Activated naive CD8-positive, alpha-beta T cell treated with anti-CD3 and anti-CD28 coated beads for 36 hours (primary cell): ENCODE data around the gene ITGA4. TPM values are rescaled to one million over a fixed set of nuclear protein-coding genes. Genes with fewer than 3 reads are reported as not detected.

Source experiments
- DNase-seq: peaks from one replicate; pipeline ENCODE4 v3.0.0; 2021
- H3K27ac Mint-ChIP-seq: one replicate; pipeline ENCODE4 v1.8.0; 2022; ENCODE audit warnings: mild to moderate bottlenecking, moderate library complexity, mixed read lengths
- H3K27me3 Mint-ChIP-seq: one replicate; pipeline ENCODE4 v1.8.0; 2022; ENCODE audit warnings: mild to moderate bottlenecking, mixed read lengths
- H3K36me3 Mint-ChIP-seq: one replicate; pipeline ENCODE4 v1.8.0; 2021; ENCODE audit warnings: mild to moderate bottlenecking, mixed read lengths
- H3K4me1 Mint-ChIP-seq: one replicate; pipeline ENCODE4 v1.8.0; 2021; ENCODE audit warnings: mixed read lengths
- H3K4me3 Mint-ChIP-seq: one replicate; pipeline ENCODE4 v1.8.0; 2022; ENCODE audit warnings: mild to moderate bottlenecking, moderate library complexity, mixed read lengths
- H3K9me3 Mint-ChIP-seq: one replicate; pipeline ENCODE4 v1.8.0; 2022; ENCODE audit warnings: mixed read lengths
- total RNA-seq, 2 experiments: library from RNA; stranded (reverse); gene quantifications; one replicate each; pipeline ENCODE4 v1.2.3, GENCODE V29; 2021

Gene ITGA4
- total RNA-seq, 2 experiments from 2014 or later = 71.9 to 74.8 TPM

- peak; percentile 66 for DNase-seq
- Mint-ChIP-seq H3K9me3 (peaks cover 5% of the 10 kb centered on the region), H3K36me3 (peaks cover 71% of the 10 kb centered on the region), H3K4me3 (peak overlapping the region; percentile 9), H3K27ac (peak overlapping the region; percentile 84), H3K4me1 (peaks cover 85% of the 10 kb centered on the region), H3K27me3 (no peaks in the 10 kb centered on the region)
Measured at GRCh38 chr2:181466661-181467576, 9.7 kb downstream of the ITGA4 start.

- H3K4me1 Mint-ChIP-seq = peaks cover 84% of the 10 kb centered on the region
- H3K27me3 Mint-ChIP-seq = no peaks in the 10 kb centered on the region
- H3K4me3 Mint-ChIP-seq = peak overlapping the region; percentile 38
- peaks cover 5% of the 10 kb centered on the region for H3K9me3 Mint-ChIP-seq
- H3K27ac Mint-ChIP-seq = peak overlapping the region; percentile 84
- peaks cover 68% of the 10 kb centered on the region for H3K36me3 Mint-ChIP-seq
- DNase-seq = no peak
Measured at GRCh38 chr2:181467966-181468707, 11.0 kb downstream of the ITGA4 start.

GRCh38 chr2:181468811-181469210 lies 11.6 kb downstream of the ITGA4 start:
- H3K36me3 Mint-ChIP-seq = peaks cover 68% of the 10 kb centered on the region
- no peak for DNase-seq
- H3K9me3 Mint-ChIP-seq = peaks cover 5% of the 10 kb centered on the region
- peaks cover 84% of the 10 kb centered on the region for H3K4me1 Mint-ChIP-seq
- no peaks in the 10 kb centered on the region for H3K27me3 Mint-ChIP-seq
- peak overlapping the region; percentile 36 for H3K4me3 Mint-ChIP-seq
- H3K27ac Mint-ChIP-seq = peak overlapping the region; percentile 84

- Mint-ChIP-seq H3K27me3 (no peaks in the 10 kb centered on the region), H3K9me3 (peaks cover 5% of the 10 kb centered on the region), H3K4me3 (peak overlapping the region; percentile 8), H3K36me3 (peaks cover 70% of the 10 kb centered on the region), H3K4me1 (peaks cover 72% of the 10 kb centered on the region), H3K27ac (peak overlapping the region; percentile 72)
- no peak for DNase-seq
Measured at GRCh38 chr2:181471226-181471625, 14.0 kb downstream of the ITGA4 start.

GRCh38 chr2:181471783-181472182 lies 14.6 kb downstream of the ITGA4 start:
- H3K27ac Mint-ChIP-seq = peak overlapping the region; percentile 54
- no peaks in the 10 kb centered on the region for H3K27me3 Mint-ChIP-seq
- H3K4me1 Mint-ChIP-seq = peaks cover 69% of the 10 kb centered on the region
- peak overlapping the region; percentile 8 for H3K4me3 Mint-ChIP-seq
- H3K36me3 Mint-ChIP-seq = peaks cover 76% of the 10 kb centered on the region
- no peak for DNase-seq
- peaks cover 5% of the 10 kb centered on the region for H3K9me3 Mint-ChIP-seq

GRCh38 chr2:181472990-181473389 lies 15.8 kb downstream of the ITGA4 start:
- H3K4me3 Mint-ChIP-seq = no peak overlapping the region
- peaks cover 5% of the 10 kb centered on the region for H3K9me3 Mint-ChIP-seq
- H3K4me1 Mint-ChIP-seq = peaks cover 59% of the 10 kb centered on the region
- H3K27me3 Mint-ChIP-seq = no peaks in the 10 kb centered on the region
- peaks cover 80% of the 10 kb centered on the region for H3K36me3 Mint-ChIP-seq
- peak overlapping the region; percentile 71 for H3K27ac Mint-ChIP-seq
- no peak for DNase-seq

GRCh38 chr2:181474222-181474881 lies 17.2 kb downstream of the ITGA4 start:
- peaks cover 47% of the 10 kb centered on the region for H3K4me1 Mint-ChIP-seq

GRCh38 chr2:181483211-181483610 lies 26.0 kb downstream of the ITGA4 start:
- DNase-seq = no peak
- Mint-ChIP-seq H3K27me3 (no peaks in the 10 kb centered on the region), H3K4me3 (no peak overlapping the region), H3K36me3 (peaks cover 43% of the 10 kb centered on the region), H3K9me3 (no peaks in the 10 kb centered on the region), H3K27ac (no peak overlapping the region), H3K4me1 (peaks cover 4% of the 10 kb centered on the region)

More at GRCh38 chr2:181474222-181474881, 17.2 kb downstream of the ITGA4 start:
- Mint-ChIP-seq H3K4me3 (no peak overlapping the region), H3K36me3 (peaks cover 71% of the 10 kb centered on the region), H3K27ac (no peak overlapping the region), H3K27me3 (no peaks in the 10 kb centered on the region), H3K9me3 (peaks cover 2% of the 10 kb centered on the region)
- DNase-seq = no peak

GRCh38 chr2:181483876-181484275 lies 26.7 kb downstream of the ITGA4 start:
- no peak overlapping the region for H3K27ac Mint-ChIP-seq
- DNase-seq = no peak
- no peak overlapping the region for H3K4me3 Mint-ChIP-seq
- H3K4me1 Mint-ChIP-seq = peaks cover 4% of the 10 kb centered on the region
- no peaks in the 10 kb centered on the region for H3K27me3 Mint-ChIP-seq
- H3K36me3 Mint-ChIP-seq = peaks cover 44% of the 10 kb centered on the region
- H3K9me3 Mint-ChIP-seq = no peaks in the 10 kb centered on the region

GRCh38 chr2:181484851-181485637 lies 27.9 kb downstream of the ITGA4 start:
- no peaks in the 10 kb centered on the region for H3K9me3 Mint-ChIP-seq
- H3K27me3 Mint-ChIP-seq = no peaks in the 10 kb centered on the region
- no peak for DNase-seq
- H3K4me3 Mint-ChIP-seq = no peak overlapping the region
- peaks cover 4% of the 10 kb centered on the region for H3K4me1 Mint-ChIP-seq
- no peak overlapping the region for H3K27ac Mint-ChIP-seq
- peaks cover 45% of the 10 kb centered on the region for H3K36me3 Mint-ChIP-seq

GRCh38 chr2:181485638-181485946 lies 28.4 kb downstream of the ITGA4 start:
- Mint-ChIP-seq H3K9me3 (no peaks in the 10 kb centered on the region), H3K27ac (no peak overlapping the region), H3K4me1 (peaks cover 8% of the 10 kb centered on the region), H3K36me3 (peaks cover 48% of the 10 kb centered on the region), H3K27me3 (no peaks in the 10 kb centered on the region), H3K4me3 (no peak overlapping the region)
- DNase-seq = no peak

GRCh38 chr2:181499231-181499630 lies 42.0 kb downstream of the ITGA4 start:
- no peak for DNase-seq
- no peaks in the 10 kb centered on the region for H3K9me3 Mint-ChIP-seq
- no peak overlapping the region for H3K27ac Mint-ChIP-seq
- H3K27me3 Mint-ChIP-seq = no peaks in the 10 kb centered on the region
- H3K4me1 Mint-ChIP-seq = peaks cover 6% of the 10 kb centered on the region
- no peak overlapping the region for H3K4me3 Mint-ChIP-seq
- H3K36me3 Mint-ChIP-seq = peaks cover 30% of the 10 kb centered on the region

GRCh38 chr2:181500201-181500600 lies 43.0 kb downstream of the ITGA4 start:
- Mint-ChIP-seq H3K9me3 (no peaks in the 10 kb centered on the region), H3K36me3 (peaks cover 30% of the 10 kb centered on the region), H3K4me1 (peaks cover 6% of the 10 kb centered on the region), H3K4me3 (no peak overlapping the region), H3K27ac (no peak overlapping the region), H3K27me3 (no peaks in the 10 kb centered on the region)
- DNase-seq = no peak

GRCh38 chr2:181515719-181516118 lies 58.5 kb downstream of the ITGA4 start:
- Mint-ChIP-seq H3K27me3 (no peaks in the 10 kb centered on the region), H3K36me3 (peaks cover 53% of the 10 kb centered on the region), H3K4me1 (peaks cover 36% of the 10 kb centered on the region), H3K9me3 (no peaks in the 10 kb centered on the region), H3K4me3 (no peak overlapping the region), H3K27ac (no peak overlapping the region)
- no peak for DNase-seq
